Peyer's patch (tissue), 4 donors: ENCODE data around the gene PLA2G4B.

Source experiments
- CTCF ChIP-seq, 6 experiments: fragments of 450-650 bp in 4 of 6; fragments of 200-600 bp in 2 of 6; sonication (generic) in 1 of 6; IDR thresholded peaks; one replicate each; pipeline ENCODE4 v1.5.1; 2017 to 2019; ENCODE audit warnings: antibody characterized with exemption in 6 of 6, mild to moderate bottlenecking in 3 of 6, moderate library complexity in 1 of 6
- POLR2A ChIP-seq, 2 donors: fragments of 450-650 bp; IDR thresholded peaks; one replicate each; pipeline ENCODE4 v1.5.1; 2017; ENCODE audit warnings: antibody characterized with exemption in 2 of 2, mild to moderate bottlenecking in 2 of 2, moderate library complexity in 2 of 2

GRCh38 chr15:41794081-41794480 lies 44.6 kb upstream of the PLA2G4B start:
- no peak for TF ChIP-seq CTCF (IDR thresholded peaks at IDR 0.05)
- no peak for TF ChIP-seq POLR2A (IDR thresholded peaks at IDR 0.05)
